Right lobe of liver (tissue), 4 donors: ENCODE results near the gene TAPBPL.

ENCODE experiments used
- POLR2A ChIP-seq: fragments of 450-650 bp; IDR thresholded peaks from one replicate; pipeline ENCODE4 v1.6.1; 2017; ENCODE audit warnings: antibody characterized with exemption, mild to moderate bottlenecking
- TF ChIP-seq, protein P1 (sequence below), 4 donors: fragments of 200-600 bp in 3 of 4; fragments of 450-650 bp in 1 of 4; IDR thresholded peaks; one replicate each; pipeline versions ENCODE4 v1.5.1 to v1.8.0; 2016 to 2022; ENCODE audit warnings: antibody characterized with exemption in 4 of 4, mild to moderate bottlenecking in 2 of 4
- donor health status: DM: no; HTN: no; CAD: no.
- donor health status: DM: no; HTN: no; CAD: no.
- donor health status: DM: no; HTN: yes; CAD: no.

DNA sequence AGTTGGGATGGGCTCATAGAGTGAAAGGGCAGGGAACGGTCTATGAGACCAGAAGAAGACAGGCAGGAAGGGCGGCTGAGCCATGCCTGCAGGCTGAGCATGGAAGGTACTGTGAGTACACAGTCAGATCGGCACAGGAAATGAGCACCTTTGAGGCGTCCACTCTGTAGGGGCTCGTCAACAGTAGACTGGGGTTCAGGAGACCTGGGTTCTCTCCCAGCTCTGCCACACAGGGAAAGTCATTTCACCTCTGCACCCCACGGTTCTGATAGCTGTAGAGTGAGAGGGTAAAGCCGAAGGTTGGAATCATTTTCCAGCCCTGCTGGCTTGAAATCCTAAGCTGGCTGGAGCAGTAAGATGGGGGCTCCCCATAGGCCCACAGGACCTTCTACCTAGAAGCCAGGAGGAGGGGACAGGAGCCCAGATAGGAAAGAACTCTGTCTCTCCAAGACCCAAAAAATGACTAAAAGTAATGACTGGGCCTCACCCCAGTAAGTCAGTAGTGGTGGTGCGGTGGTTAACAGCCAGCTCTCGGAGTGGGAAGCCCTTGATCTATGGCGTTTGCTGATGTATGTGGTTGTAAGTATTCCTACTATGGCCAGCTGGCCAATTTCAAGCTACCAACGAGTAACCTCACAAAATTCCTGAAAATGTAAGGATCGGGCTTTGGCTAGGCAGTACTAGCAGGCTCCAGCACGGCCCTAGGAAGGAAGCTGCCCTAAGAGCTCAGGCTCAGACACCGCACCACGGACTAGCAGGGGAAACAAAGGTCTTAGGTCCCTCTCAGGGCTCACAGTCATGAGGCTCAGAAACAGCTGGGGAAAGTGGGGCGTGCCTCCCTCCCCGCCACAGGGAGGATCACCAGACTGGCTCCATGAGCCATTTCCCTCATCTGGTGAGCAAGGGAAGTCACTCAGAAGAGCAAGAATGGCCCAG lies 17.4 kb upstream of the TAPBPL start:
- TF ChIP-seq POLR2A, result no peak
- TF ChIP-seq, protein P1, sequence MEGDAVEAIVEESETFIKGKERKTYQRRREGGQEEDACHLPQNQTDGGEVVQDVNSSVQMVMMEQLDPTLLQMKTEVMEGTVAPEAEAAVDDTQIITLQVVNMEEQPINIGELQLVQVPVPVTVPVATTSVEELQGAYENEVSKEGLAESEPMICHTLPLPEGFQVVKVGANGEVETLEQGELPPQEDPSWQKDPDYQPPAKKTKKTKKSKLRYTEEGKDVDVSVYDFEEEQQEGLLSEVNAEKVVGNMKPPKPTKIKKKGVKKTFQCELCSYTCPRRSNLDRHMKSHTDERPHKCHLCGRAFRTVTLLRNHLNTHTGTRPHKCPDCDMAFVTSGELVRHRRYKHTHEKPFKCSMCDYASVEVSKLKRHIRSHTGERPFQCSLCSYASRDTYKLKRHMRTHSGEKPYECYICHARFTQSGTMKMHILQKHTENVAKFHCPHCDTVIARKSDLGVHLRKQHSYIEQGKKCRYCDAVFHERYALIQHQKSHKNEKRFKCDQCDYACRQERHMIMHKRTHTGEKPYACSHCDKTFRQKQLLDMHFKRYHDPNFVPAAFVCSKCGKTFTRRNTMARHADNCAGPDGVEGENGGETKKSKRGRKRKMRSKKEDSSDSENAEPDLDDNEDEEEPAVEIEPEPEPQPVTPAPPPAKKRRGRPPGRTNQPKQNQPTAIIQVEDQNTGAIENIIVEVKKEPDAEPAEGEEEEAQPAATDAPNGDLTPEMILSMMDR (IDR thresholded peaks at IDR 0.05), result no peak
